ENCODE results near the gene UBXN11. TPM values are rescaled to one million over a fixed set of nuclear protein-coding genes. Genes with fewer than 3 reads are reported as not detected.

The UBXN11 gene
- polyA plus RNA-seq, 2 of the 4 experiments (the other 2 are of a cell fraction) = 7.6 to 10.8 TPM

- TF ChIP-seq NFE2L2 (conservative IDR thresholded peaks at IDR 0.05; ENCODE audit: low read length) (no peak), HES2 (IDR thresholded peaks at IDR 0.05) (no peak), NR3C1 (IDR thresholded peaks at IDR 0.05) (no peak), NPAS2 (CRISPR knock-in tag; IDR thresholded peaks at IDR 0.05; ENCODE audit: borderline replicate concordance) (no peak), USF2 (IDR thresholded peaks at IDR 0.05) (no peak), ZFP36 (IDR thresholded peaks at IDR 0.05; ENCODE audit: borderline replicate concordance, partially characterized antibody) (no peak), CEBPB (IDR thresholded peaks at IDR 0.05) (no peak), MAFK (IDR thresholded peaks at IDR 0.05; ENCODE audit: partially characterized antibody) (no peak), FOXS1 (CRISPR knock-in tag; IDR thresholded peaks at IDR 0.05) (no peak), EHF (CRISPR knock-in tag; IDR thresholded peaks at IDR 0.05) (no peak), REST (IDR thresholded peaks at IDR 0.05) (no peak), SMC3 (IDR thresholded peaks at IDR 0.05) (no peak), E2F6 (IDR thresholded peaks at IDR 0.05; ENCODE audit: borderline replicate concordance, low read depth) (no peak), HOXB5 (CRISPR knock-in tag; IDR thresholded peaks at IDR 0.05) (no peak), ZSCAN20 (CRISPR knock-in tag; IDR thresholded peaks at IDR 0.05) (no peak), HDAC2 (IDR thresholded peaks at IDR 0.05) (no peak), KDM5A (IDR thresholded peaks at IDR 0.05) (no peak)
- TF ChIP-seq, protein P1, sequence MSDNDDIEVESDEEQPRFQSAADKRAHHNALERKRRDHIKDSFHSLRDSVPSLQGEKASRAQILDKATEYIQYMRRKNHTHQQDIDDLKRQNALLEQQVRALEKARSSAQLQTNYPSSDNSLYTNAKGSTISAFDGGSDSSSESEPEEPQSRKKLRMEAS (IDR thresholded peaks at IDR 0.05) = no peak
- POLR2A ChIA-PET = no interaction called here
- no peak overlapping the region for H3K4me3 ChIP-seq
- no peaks in the 10 kb centered on the region for H3K4me1 ChIP-seq
- H3K4me2 ChIP-seq = no peak overlapping the region
- CTCF ChIA-PET = interaction anchor here (0.7 to 2.6 kb wide), 2 partner anchors 20 to 65 kb away, joined by 3 to 14 read pairs; partner anchors contain the start of gene CEP85
- 92% methylated on average over 3 of the region's 3 CpGs for WGBS (ENCODE audit: missing lambda C conversion rate)
- ATAC-seq (no peak), FAIRE-seq (no peak), DNase-seq (ENCODE audit: low read depth in 1 of 2, low spot score in 1 of 2) (no peak)
- no peaks in the 10 kb centered on the region for H3K9me3 ChIP-seq
- no peak overlapping the region for H3K27ac ChIP-seq
Measured at GRCh38 chr1:26254404-26254803, 52.0 kb downstream of the UBXN11 start.

DNA sequence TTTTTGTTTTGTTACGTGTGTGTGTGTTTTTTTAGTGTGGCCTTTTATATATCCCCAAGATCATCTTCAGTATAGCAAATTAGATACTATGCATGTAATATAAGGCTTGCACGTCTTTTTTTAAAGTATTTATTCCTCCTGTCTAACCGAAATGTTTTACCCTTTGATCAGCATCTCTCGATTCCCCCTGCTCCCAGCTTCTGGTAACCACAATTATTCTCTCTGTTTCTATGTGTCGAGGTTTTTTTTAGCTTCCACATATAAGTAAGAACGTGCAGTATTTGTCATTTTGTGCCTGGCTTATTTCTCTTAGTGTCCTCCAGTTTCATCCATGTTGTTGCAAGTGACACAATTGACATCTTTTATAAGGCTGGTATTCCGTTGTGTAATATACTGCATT, 53.7 kb downstream of the UBXN11 start:
- Histone ChIP-seq H3K27ac (no peak overlapping the region), H3K9me3 (no peaks in the 10 kb centered on the region), H3K4me1 (no peaks in the 10 kb centered on the region), H3K4me2 (no peak overlapping the region), H3K4me3 (no peak overlapping the region)
- FAIRE-seq (no peak), ATAC-seq (no peak), DNase-seq (ENCODE audit: low read depth in 1 of 2, low spot score in 1 of 2) (no peak)
- TF ChIP-seq EHMT2 (IDR thresholded peaks at IDR 0.05; ENCODE audit: low read depth) (no peak), NFE2L2 (conservative IDR thresholded peaks at IDR 0.05; ENCODE audit: low read length) (no peak), JUN (IDR thresholded peaks at IDR 0.05) (no peak), MAFK (IDR thresholded peaks at IDR 0.05; ENCODE audit: partially characterized antibody) (no peak), HOXB5 (CRISPR knock-in tag; IDR thresholded peaks at IDR 0.05) (no peak), EHF (CRISPR knock-in tag; IDR thresholded peaks at IDR 0.05) (no peak), HMGXB4 (CRISPR knock-in tag; IDR thresholded peaks at IDR 0.05; ENCODE audit: borderline replicate concordance) (no peak)
- ChIA-PET CTCF (interaction anchor here (0.9 to 2.2 kb wide), 2 partner anchors 23 to 138 kb away, joined by 3 to 5 read pairs; no protein-coding TSS in a partner anchor), POLR2A (no interaction called here)
- 80% methylated on average over 7 of the region's 7 CpGs for WGBS (ENCODE audit: missing lambda C conversion rate)
